Panc1 (cell line): ENCODE measurements around the gene KRTAP4-5.
"Not testable (repeated sequence)": the region's sequence is repeated elsewhere in the genome, so short reads cannot be mapped to it uniquely, and the experiment has no call there.

ENCODE experiments used
- POLR2AphosphoS5 ChIP-seq: IDR thresholded peaks from 2 replicates; pipeline ENCODE4 v1.6.1; 2012; ENCODE audit warnings: mild to moderate bottlenecking, low read depth, low read length, moderate library complexity
- REST ChIP-seq, 2 experiments: IDR thresholded peaks; 2 replicates each; pipeline ENCODE4 v1.6.1; 2011 to 2012; ENCODE audit warnings: low read depth in 2 of 2, control low read depth in 1 of 2, low read length in 1 of 2, mild to moderate bottlenecking in 1 of 2, moderate library complexity in 1 of 2; ENCODE audit not compliant: insufficient read depth in 1 of 2
- SIN3A ChIP-seq: IDR thresholded peaks from 2 replicates; pipeline ENCODE4 v1.6.1; 2012; ENCODE audit warnings: low read depth, mild to moderate bottlenecking, low read length, moderate library complexity, borderline replicate concordance; ENCODE audit not compliant: insufficient read depth
- TF ChIP-seq, protein P1 (sequence below): fragments of 450-650 bp; IDR thresholded peaks from 2 replicates; pipeline ENCODE4 v1.5.1; 2017; ENCODE audit warnings: mild to moderate bottlenecking

DNA sequence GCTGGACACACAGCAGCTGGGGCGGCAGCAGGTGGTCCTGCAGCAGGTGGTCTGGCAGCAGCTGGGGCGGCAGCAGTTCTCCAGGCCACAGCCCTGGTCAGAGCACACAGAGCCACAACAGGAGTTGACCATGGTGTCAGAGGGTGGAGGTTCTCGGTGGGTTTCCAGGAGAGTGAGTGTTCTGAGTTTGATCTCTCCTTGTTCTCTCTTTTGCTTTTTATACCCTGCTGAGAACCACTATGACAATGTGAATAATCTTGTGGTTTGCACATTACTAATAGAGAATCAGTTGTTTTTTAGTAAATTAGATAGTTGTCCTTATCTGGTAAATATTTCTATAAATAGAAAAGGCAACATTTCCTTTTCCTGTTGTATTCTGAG lies 25.6 kb downstream of the KRTAP4-5 start, which contains the start of gene KRTAP4-12:
- TF ChIP-seq POLR2AphosphoS5; REST (IDR thresholded peaks at IDR 0.05; ENCODE audit: insufficient read depth in 1 of 2, low read depth in 2 of 2, low read length in 1 of 2); SIN3A: not testable (repeated sequence)
- TF ChIP-seq, protein P1, sequence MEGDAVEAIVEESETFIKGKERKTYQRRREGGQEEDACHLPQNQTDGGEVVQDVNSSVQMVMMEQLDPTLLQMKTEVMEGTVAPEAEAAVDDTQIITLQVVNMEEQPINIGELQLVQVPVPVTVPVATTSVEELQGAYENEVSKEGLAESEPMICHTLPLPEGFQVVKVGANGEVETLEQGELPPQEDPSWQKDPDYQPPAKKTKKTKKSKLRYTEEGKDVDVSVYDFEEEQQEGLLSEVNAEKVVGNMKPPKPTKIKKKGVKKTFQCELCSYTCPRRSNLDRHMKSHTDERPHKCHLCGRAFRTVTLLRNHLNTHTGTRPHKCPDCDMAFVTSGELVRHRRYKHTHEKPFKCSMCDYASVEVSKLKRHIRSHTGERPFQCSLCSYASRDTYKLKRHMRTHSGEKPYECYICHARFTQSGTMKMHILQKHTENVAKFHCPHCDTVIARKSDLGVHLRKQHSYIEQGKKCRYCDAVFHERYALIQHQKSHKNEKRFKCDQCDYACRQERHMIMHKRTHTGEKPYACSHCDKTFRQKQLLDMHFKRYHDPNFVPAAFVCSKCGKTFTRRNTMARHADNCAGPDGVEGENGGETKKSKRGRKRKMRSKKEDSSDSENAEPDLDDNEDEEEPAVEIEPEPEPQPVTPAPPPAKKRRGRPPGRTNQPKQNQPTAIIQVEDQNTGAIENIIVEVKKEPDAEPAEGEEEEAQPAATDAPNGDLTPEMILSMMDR = not testable (repeated sequence)
